GM21786 (cell line): ENCODE results near the gene HGS.

Experiments
- ATAC-seq: cut with Tn5 transposase; IDR thresholded peaks from one replicate; pipeline ENCODE4 v1.9.1; 2021; ENCODE audit not compliant: unreplicated experiment

HGS gene

DNA sequence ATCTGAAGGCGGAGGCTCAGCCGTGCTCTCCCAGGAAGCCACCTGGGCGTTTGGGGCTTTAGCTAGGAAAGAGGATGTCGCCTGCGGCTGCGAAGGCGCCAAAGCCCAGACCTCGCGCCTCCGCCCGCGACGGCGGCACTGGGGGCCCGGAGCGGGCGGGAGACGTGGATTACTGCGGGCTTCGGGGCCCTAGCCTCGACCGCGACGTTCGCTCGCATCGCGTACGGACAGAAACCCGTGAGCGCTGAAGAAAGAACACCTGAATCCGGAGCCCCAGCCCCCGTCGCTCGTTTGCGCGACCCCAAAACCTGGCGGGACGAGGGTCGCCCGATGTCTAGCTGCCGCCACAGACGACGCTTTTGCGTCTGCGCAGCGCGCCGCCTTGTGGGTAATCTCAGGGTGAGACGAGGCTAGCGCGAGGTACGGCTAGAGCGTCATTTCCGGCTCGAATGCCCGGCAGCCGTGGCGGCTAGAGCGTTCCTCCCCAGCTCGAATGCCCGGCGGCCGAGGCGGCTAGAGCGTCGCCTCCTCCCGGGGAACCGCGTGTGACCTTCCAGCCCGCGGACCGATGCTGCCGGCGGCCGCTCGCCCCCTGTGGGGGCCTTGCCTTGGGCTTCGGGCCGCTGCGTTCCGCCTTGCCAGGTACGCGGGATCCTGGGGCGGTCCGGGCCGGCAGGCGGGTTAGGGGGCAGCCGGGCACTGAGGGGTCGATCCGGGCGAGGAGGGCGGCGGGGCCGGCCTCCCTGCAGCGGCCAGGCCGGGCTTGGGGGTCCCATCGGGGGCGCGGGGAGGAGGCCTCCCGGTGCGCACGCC is 19.3 kb downstream of the HGS start, which contains the start of gene MRPL12:
TSS of gene MRPL12 (plus strand) at position 434 of the 813 bp plus-strand sequence. CDS start at position 569, 135 bp downstream.
- ATAC-seq = peak; percentile 87

GRCh38 chr17:81703747-81704654 is 20.2 kb downstream of the HGS start:
- ATAC-seq = no peak

DNA sequence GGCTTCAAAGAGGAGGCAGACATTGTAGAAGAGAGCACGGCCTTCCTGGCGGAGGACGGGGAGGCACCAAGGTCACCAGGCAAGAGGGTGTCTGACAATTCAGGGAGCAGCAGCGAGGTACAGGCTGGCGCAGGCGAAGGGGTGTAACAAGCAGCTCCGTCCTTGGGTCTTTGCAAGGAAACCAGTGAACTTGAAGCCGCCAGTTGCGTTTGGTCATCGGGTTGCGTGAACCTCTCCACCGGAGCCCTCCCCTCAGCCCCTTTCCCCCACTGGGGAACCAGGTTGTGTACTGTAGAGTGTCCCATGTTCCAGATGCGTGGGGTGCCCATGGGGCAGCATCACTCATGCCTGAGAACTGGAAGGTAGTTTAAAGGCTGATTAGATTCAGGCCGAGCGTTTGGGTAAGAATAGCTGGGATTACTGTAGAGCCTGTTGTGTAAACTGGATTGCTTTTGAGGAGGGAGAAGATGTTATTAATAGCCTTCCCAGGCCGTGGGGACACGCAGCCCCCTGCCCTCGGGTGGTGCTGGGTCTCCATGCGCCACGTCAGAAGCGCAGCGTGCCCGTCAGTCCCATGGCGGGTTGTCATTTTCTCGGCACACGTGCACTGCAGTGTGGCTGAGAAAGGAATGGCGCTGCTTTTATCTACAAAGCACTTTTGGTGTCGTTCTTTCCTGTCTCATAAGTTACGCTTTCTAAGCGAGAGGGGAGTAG is 21.9 kb downstream of the HGS start:
- no peak for ATAC-seq

DNA sequence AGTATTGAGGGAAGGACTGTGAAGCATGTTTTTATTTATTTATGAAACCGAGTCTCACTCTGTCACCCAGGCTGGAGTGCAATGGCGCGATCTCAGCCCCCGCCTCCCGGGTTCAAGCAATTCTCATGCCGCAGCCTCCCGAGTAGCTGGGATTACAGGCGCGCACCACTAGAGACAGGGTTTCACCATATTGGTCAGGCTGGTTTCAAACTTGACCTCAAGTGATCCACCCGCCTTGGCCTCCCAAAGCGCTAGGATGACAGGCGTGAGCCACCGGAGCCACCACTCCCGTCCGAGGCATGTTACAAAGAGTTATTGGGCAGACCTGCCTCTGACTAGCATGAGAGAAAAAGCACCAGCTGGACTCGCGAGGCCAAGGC is 22.4 kb downstream of the HGS start:
- no peak for ATAC-seq

GRCh38 chr17:81706757-81707624 is 23.2 kb downstream of the HGS start:
- no peak for ATAC-seq

GRCh38 chr17:81707725-81708646 is 24.2 kb downstream of the HGS start:
- ATAC-seq = no peak

GRCh38 chr17:81708739-81709185 is 25.0 kb downstream of the HGS start:
- ATAC-seq = no peak

DNA sequence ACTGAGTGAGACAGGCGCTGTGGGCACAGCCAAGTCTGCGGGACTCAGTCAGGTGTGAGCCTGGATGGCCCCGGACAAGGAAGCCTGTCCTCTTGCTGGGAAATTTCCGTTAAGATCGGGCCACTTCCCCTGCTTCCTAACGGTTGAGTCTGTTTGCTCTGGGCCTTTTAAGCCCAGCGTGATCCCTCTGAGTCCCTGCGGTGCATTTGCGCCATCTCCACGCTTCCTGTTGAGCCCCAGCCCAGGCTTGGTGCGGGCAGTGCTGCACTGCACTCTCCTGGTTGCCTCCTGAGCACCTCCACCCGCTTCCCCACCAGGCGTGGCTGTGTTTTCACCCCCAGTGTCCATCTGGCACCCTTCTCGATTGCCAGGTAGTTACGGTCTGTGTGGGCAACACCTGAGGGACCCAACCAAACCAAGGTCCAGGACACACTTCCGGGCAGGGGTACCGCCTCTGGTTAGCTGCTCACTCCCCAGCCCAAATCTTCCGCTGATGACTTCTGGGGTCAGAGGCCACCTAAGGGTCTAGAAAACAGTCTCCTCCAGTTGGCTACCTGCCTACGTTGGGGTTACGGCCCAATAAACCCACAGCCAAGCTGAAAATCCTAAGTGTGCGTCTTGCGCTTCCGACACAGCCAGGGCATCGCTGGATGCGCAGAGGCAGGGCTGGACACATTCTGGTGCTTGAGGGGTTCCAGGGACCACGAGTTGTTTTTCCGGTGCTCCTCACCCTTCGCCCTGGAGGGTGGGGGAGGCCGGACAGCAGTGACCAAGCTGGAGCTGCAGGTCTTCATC is 26.9 kb downstream of the HGS start:
- no peak for ATAC-seq

DNA sequence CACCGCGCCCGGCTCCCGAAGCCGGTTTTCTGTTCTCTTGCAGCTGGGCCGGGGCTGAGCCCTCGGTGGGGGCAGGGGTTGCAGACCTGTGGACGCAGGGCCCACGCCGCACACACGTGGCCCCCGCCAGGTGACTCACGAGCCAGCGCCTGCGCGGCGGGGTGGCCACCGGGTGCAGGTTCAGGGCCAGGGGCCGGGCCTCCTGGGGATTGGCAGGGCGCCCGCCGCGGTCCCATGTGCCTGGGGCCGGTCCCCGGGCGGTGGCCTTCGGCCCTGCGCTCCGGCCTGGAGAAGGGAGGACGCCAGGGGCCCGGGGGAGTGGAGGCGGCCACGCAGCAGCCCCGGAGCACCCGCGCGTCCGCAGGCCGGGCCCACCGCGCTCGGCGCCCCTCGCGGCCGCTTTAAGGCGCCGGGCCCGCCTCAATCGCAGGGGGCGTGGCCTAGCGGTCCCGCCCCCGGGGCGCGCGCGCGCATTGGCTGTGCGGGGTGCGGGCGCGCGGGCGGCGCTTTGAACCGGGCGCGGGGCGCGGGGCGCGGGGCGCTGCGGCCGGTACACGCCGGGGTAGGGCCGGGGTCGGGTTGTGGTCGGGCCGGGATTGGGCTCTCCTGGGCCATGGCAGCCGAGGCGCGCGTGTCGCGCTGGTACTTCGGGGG is 28.1 kb downstream of the HGS start, which contains the start of gene SLC25A10:
TSS of gene SLC25A10 (plus strand) at position 471 of the 654 bp plus-strand sequence. CDS start at position 614, 143 bp downstream.
- ATAC-seq = peak; percentile 60

- ATAC-seq = peak; percentile 13
Observed at GRCh38 chr17:81712468-81713003, 28.7 kb downstream of the HGS start.

- ATAC-seq = no peak
Observed at GRCh38 chr17:81713004-81713555, 29.3 kb downstream of the HGS start.

DNA sequence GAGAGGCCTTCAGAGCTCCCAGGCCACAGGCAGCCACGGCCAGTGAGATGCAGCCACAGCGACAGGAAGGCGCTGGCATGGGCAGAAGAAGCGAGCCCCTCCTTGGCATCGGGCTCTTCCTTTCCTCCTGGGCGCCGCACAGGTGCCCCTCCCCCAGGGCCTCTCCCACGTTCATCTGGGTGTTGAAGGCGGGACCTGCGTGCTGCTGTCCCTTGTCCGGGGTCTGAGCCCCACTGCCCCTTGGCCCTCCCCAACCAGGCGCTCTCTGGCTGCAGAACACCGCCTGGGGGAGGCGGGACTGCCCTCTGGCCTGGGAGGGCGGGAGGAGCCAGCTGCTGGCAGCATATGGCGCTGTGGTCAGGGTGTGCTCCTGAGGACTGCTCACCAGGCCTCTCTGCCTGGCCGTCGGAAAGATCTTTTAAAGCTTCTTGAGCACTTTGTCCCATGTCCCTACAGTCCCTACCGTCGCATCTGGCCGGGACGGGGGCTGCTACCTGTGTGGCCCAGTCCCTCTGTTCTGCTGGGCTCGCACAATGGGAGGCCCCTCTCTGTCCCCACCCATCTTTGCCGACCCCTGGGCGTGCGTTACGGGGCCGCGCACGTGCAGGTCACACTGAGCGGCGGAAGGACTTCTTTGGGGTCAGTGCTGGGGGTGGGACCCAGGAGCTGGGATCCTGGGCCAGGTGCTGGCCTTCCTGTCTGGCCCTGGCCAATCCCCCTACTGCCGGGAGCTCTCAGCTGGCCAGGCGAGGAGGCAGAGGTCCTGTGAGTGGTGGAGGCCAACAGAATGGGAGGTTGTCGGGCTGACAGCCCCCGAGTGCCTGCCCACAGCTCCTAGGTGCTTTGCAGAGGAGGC is 30.0 kb downstream of the HGS start:
- ATAC-seq = no peak

DNA sequence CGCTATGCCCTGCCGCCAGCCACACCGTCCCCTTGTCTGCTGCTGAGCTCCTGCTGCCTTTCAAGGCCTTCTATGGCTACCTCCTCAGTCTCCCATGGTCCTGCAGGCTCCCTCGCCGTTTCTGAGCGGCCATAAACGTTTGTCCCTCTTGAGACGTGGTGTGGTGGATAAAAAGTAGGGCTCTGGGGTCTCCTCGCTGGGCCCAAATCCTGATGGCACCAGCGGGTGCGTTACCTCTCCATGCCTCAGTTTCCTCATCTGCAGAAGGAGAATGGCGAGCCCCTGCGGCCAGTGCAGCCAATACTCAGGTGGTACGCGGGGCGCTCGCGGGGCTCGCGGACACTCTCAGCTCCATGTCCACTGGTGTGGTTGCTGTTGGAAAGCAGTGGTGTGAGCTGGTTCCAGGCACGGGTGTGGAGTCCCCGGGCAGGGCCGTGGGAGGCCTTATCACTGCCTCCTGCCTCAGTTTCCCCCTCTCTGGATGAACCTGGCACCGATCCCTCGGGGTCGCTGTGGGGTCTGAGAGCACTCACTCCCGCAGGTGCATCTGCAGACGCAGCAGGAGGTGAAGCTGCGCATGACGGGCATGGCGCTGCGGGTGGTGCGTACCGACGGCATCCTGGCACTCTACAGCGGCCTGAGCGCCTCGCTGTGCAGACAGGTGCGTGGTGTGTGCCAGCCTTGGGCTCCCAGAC is 30.7 kb downstream of the HGS start:
- no peak for ATAC-seq

GRCh38 chr17:81715107-81715871 is 31.5 kb downstream of the HGS start:
- ATAC-seq = no peak
